ENCODE data around the gene SMS.

DNA sequence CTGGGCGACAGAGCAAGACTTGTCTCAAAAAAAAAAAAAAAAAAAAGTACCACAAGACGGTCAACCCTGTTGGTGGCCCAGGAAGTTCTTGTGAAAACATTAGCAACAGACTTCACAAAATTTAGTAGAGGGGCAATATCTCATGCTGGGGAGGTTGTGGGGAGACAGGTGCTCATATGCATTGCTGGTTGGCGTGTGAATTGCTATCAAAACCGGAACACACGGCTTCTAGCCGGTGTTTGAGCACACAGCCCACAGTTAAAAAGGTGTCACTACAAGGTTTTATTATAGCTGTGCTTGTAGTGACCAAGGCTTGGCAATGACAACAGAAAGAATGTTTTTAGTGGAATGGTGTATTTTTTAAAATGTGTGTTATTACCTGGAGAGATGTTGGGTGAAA, 41.8 kb downstream of the SMS start:
- TF ChIP-seq CTCF (IDR thresholded peaks at IDR 0.05; ENCODE audit: low read depth, low read length, poor library complexity, severe bottlenecking), result no peak
- no peak for TF ChIP-seq EZH2phosphoT487 (IDR thresholded peaks at IDR 0.05; ENCODE audit: borderline replicate concordance, low read length)

Data from DOHH2 (cell line).